PFSK-1 (cell line): ENCODE results near the gene GAPDHS.

Source experiments
- FOXP2 ChIP-seq: optimal IDR thresholded peaks from 2 replicates; pipeline ENCODE3; 2011; ENCODE audit warnings: borderline replicate concordance, control low read depth, inconsistent platforms; ENCODE audit not compliant: insufficient read depth; ENCODE audit errors: extremely low read length, extremely low read depth
- POLR2AphosphoS5 ChIP-seq: IDR thresholded peaks from 2 replicates; pipeline ENCODE4 v1.6.1; 2012; ENCODE audit warnings: low read depth, mild to moderate bottlenecking, control low read depth, low read length, moderate library complexity
- TF ChIP-seq, protein P1 (sequence below), 2 experiments: IDR thresholded peaks; 2 replicates each; pipeline versions ENCODE4 v1.6.1 to v1.8.0; 2011 to 2012; ENCODE audit warnings: low read depth in 2 of 2, low read length in 2 of 2, control low read depth in 1 of 2, inconsistent platforms in 1 of 2, mild to moderate bottlenecking in 1 of 2, moderate library complexity in 1 of 2; ENCODE audit not compliant: insufficient read depth in 1 of 2

DNA sequence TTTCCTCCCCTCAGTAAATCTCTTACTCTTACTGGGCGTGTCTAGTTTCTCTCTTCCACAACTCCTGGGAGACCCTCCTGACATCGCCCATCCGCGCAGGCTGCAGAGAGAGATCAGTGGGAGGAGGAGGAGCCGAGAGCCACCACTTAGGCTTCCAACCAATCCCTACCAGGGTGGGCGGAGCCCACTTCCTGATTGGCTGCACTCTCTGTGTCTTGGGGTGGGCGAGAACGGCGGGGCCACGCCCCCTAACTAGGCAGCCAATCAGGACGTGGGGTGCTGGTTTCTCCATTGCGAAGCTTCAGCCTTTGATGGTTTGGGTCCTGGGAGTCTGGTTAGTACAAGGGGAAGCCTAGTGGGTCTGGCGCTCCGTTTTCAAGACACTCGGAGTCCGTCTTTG lies 52.6 kb downstream of the GAPDHS start, which contains the start of gene PMIS2:
- TF ChIP-seq, protein P1, sequence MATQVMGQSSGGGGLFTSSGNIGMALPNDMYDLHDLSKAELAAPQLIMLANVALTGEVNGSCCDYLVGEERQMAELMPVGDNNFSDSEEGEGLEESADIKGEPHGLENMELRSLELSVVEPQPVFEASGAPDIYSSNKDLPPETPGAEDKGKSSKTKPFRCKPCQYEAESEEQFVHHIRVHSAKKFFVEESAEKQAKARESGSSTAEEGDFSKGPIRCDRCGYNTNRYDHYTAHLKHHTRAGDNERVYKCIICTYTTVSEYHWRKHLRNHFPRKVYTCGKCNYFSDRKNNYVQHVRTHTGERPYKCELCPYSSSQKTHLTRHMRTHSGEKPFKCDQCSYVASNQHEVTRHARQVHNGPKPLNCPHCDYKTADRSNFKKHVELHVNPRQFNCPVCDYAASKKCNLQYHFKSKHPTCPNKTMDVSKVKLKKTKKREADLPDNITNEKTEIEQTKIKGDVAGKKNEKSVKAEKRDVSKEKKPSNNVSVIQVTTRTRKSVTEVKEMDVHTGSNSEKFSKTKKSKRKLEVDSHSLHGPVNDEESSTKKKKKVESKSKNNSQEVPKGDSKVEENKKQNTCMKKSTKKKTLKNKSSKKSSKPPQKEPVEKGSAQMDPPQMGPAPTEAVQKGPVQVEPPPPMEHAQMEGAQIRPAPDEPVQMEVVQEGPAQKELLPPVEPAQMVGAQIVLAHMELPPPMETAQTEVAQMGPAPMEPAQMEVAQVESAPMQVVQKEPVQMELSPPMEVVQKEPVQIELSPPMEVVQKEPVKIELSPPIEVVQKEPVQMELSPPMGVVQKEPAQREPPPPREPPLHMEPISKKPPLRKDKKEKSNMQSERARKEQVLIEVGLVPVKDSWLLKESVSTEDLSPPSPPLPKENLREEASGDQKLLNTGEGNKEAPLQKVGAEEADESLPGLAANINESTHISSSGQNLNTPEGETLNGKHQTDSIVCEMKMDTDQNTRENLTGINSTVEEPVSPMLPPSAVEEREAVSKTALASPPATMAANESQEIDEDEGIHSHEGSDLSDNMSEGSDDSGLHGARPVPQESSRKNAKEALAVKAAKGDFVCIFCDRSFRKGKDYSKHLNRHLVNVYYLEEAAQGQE (IDR thresholded peaks at IDR 0.05; ENCODE audit: insufficient read depth in 1 of 2, low read depth in 2 of 2, low read length in 2 of 2), result no peak
- TF ChIP-seq POLR2AphosphoS5, result no peak
- no peak for TF ChIP-seq FOXP2
